NCI-H345 treated with DMSO at 0.1 percent for 48 hours (cell line): Measurements from ENCODE around the gene KLHL13.
"Not testable (repeated sequence)": the region's sequence is repeated elsewhere in the genome, so short reads cannot be mapped to it uniquely, and the experiment has no call there.

Source experiments
- DNase-seq: peaks from one replicate; lab custom pipeline; 2025; ENCODE audit not compliant: unreplicated experiment; lab: John Stamatoyannopoulos, UW

Gene KLHL13

DNA sequence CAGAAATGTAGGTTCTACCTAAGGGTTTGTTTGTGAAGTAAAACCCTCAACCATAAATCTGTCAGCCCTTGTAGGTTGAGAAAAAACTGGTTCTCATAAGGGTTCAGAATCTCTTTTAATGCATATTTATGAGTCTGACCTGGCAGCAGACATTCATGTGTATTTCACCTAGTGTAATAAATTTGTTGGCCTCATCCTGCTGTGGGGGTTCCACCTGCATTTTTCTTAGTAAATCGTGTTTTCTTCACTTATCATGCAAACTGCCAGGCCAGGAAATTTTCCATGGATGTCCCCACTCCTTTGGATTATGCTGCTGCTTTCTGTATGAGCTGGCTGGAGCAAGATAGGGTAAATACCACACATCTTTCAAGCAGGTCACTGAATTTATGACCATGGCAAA lies 42.4 kb downstream of the KLHL13 start:
- no peak for DNase-seq

- DNase-seq, result peak; percentile 49
Measured at GRCh38 chrX:118066867-118067515, 49.6 kb downstream of the KLHL13 start.

- DNase-seq, result no peak
Measured at GRCh38 chrX:118062817-118063615, 53.6 kb downstream of the KLHL13 start.

- DNase-seq, result no peak
Measured at GRCh38 chrX:118062048-118062789, 54.4 kb downstream of the KLHL13 start.

DNA sequence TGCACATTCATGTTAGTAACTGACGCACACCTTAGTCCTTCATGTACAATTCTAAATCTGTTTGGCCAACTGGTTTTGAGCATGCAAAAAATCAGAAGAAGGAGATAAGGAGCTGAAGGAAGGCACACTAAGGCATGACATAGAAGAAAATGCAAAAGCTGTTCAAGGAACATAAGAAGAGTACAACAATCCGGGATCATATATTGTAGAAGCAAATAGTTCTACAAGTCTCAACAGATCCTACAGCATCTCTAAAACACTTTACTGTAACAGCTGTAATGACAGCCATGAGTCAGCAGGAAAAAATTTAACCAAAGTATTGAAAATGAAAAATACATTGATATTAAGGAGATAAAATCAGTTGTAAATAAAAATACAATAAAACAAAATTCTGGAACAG lies 57.7 kb downstream of the KLHL13 start:
- no peak for DNase-seq

DNA sequence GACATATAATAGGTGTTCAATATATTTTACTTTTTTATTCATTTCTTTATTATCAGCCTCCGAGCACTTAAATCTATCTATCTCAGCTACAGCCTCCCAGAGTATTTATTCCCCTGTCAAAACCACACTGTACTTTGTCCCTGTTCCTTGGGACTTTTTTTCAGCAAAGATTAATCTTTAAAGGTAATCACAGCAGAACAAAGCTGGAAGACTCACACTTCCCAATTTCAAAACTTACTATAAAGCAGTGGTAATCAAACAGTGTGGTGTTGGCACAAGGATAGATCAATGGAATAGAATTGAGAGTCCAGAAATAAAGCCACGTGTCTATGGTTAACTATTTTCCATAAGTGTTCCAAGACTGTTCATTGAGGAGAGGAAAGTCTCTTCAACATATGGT lies 59.7 kb downstream of the KLHL13 start:
- no peak for DNase-seq

DNA sequence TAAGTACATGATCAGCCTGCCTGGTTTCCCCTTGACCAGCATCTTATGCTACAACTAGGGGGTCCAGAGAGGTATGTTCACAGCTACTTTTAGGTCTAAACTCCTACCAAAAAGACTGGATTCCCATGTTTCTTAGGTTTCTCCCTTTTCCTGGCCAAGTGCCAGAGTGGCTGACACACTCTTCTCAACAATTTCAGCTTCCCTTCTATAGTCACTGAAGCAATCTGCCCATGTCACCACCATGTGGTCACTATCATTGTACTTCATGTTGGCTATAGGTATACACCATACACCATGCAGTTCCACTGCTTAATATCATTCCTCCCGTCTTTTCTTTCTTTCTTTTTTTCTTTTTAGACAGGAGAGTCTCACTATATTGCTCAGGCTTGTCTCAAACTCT lies 66.9 kb downstream of the KLHL13 start:
- no peak for DNase-seq

GRCh38 chrX:118047446-118048186 lies 69.0 kb downstream of the KLHL13 start:
- DNase-seq, result no peak

DNA sequence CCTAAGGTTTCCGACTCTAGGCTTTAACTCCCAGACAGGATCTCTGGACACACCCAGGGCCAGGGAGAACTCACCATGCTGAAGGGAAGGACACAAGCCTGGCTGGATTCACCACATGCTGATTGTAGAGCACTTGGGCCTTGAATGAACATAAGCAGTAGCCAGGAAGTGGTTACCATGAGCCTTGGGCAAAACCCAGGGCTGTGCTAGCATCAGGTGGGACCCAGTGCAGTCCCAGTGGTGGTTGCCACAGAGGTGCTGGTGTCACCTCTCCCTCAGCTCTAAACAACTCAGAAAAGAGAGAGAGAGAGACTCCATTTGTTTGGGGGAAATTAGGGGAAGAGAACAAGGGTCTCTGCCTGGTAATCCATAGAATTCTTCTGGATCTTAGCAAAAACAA lies 77.0 kb downstream of the KLHL13 start:
- DNase-seq, result no peak

- DNase-seq, result no peak
Measured at GRCh38 chrX:118038614-118039365, 77.8 kb downstream of the KLHL13 start.

- no peak for DNase-seq
Measured at GRCh38 chrX:118026631-118027030, 90.0 kb downstream of the KLHL13 start.

- DNase-seq, result no peak
Measured at GRCh38 chrX:118025226-118025625, 91.4 kb downstream of the KLHL13 start.

- DNase-seq, result no peak
Measured at GRCh38 chrX:118024482-118024881, 92.1 kb downstream of the KLHL13 start.

GRCh38 chrX:118022753-118023152 lies 93.9 kb downstream of the KLHL13 start:
- DNase-seq, result no peak

DNA sequence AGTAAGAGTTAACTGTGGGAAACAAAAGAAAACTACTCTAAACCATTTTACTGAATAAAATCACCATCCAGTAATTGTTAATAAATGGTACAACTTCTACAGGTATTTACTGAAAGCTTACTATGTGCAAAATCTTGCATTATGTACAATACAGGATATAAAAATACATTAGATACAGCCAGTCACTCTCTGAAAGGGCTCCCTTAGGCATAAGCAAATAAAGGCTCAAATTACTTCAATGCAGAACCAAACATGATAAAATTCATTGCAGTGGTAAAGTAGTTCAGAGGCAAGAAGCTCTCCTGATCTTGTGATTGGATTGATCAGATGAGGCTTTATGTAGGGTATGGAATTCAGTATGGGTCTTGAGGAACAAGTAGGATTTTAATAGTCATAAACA lies 100.2 kb downstream of the KLHL13 start:
- DNase-seq, result no peak

DNA sequence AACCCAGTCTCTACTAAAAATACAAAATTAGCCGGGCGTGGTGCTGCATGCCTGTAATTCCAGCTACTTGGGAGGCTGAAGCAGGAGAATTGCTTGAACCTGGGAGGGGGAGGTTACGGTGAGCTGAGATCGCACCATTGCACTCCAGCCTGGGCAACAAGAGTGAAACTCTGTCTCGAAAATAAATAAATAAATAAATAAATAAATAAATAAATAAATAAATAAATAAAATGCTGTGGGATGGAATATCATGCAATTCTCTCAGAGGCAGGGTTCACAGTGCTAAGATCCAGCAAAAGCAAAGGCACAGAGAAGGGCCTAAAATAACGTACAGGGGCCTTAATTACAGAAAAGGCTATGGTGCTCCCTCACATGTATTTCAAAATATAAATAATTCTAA lies 114.2 kb downstream of the KLHL13 start:
- not testable (repeated sequence) for DNase-seq

GRCh38 chrX:118000518-118000917 lies 116.1 kb downstream of the KLHL13 start:
- DNase-seq, result no peak

DNA sequence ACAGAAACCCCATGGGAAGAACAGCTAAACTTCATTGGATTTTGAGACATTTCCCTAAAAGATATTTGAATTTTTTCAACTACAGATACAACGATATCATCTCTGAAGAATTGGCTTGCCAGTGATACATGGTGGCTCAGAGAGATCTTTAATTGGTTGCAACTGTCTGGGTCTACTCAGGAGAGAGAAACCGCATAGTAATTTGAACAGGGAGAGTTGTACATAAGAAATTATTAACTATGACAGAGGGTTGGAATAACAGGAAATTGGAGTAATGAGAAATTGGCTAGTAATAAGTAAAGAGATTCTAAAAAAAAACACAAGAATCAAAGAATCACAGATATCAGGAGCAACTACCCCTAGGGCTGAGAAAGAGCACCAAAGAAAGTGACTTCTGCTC lies 118.4 kb downstream of the KLHL13 start:
- no peak for DNase-seq

DNA sequence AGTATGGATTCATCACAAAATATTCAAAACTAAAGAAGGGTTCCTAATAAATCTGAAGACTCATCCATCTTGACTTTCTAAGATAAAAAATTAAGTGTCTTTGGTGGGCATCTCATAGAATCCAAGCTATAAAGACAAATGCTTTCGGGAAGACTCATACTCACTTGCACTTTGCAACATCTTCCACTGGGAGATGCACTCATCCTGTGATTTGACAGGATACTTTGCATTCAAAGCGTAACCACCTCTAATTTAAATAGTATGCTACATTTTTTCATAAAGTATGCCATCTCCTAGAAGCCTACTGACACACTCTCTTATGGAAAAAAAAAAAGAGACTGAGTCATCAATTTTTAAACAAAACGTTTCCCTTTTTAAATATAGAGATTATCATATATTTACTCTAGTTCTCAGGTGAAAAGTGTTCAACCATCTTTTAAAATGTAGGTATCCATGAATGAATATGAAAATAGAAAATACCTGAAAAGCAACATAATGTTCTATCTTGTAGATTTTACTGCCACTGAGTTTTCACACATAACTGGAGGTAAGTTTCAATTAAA lies 119.6 kb downstream of the KLHL13 start:
- DNase-seq, result no peak

DNA sequence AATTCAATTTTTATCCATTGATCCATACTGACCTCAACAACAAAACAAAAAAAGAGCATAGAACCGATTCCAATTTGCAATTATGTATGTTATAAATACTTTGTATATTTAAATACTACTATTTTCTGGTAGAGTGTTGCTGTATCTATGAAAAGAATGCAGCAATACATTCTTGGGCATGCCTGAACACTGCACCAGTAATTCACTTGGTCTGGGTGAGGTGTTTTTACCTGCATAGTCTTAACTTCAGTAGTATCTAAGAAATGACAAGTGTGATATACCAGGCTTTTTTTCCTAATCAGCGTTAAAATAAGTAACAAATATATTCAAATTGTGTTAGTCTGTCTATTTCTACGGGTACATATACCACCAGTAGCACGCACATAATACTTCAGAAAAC lies 120.2 kb downstream of the KLHL13 start:
- DNase-seq, result no peak
